GM19468 (cell line): ENCODE results near the gene POLR2J3.
"Not testable (repeated sequence)": the region's sequence is repeated elsewhere in the genome, so short reads cannot be mapped to it uniquely, and the experiment has no call there.

Source experiments
- ATAC-seq: cut with Tn5 transposase; IDR thresholded peaks from one replicate; pipeline ENCODE4 v1.9.1; 2021; ENCODE audit warnings: mild to moderate bottlenecking, moderate library complexity, moderate number of reproducible peaks; ENCODE audit not compliant: unreplicated experiment; ENCODE audit errors: extremely low read depth

The POLR2J3 gene

DNA sequence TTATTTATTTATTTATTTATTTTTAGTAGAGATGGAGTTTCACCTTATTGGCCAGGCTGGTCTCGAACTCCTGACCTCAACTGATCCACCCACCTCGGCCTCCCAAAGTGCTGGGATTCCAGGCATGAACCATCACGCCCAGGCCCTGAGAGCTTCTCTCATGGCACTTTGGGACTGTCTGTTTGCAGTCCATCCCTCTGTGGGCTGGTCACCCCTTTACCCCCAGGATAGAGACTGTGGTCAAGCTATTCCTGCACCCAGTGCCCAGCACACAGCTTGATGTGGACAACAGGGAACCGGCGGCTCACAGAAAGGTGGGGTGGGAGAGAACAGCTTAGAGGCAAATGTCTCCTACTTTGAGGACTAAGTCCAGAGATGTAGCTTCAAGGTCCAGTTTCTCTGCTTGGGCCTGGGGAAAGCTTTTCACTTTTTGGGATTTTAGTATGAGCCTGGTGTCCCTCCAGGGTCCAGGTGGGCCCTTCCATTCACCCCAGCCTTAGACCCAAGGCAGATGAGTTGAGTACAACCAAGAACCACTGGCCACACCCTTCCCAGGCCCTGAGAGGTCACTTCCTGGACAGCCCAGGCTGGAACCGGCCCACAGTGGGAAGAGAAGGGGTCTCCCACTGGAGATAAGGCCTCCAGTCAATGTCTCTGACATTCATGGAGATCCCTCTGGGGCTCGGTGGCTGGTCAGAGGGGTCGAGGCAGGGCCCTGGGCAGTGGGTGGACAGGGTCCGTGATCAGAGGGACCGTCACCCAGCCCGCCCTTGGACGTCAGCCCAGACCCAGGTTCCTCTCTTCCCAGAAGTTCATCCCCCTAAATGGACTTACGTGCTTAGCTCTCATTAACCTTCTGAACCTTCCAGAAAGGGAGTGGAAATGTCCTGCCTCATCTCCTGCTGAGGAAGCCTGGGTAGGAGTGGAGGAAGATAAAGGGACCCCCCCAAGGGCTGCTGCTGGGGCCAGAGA, 44.3 kb downstream of the POLR2J3 start:
- not testable (repeated sequence) for ATAC-seq

DNA sequence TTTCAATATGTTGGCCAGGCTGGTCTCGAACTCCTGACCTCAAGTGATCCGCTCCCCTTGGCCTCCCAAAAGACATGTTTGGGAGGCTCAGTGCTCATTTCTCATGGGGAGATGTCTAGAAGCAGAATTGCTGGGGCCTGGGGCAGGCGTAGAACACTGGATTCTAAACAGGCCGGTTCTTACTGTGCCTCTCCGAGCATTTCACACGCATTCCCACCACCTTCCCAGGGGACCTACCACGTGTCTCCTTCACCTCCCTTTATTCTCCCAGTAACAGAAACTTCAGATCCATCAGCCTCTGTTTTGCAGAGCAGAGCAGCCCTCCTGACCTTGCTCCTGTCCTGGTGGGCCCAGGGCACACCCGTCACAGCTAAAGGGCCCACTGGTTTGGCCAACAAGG, 45.2 kb downstream of the POLR2J3 start:
- ATAC-seq = not testable (repeated sequence)

DNA sequence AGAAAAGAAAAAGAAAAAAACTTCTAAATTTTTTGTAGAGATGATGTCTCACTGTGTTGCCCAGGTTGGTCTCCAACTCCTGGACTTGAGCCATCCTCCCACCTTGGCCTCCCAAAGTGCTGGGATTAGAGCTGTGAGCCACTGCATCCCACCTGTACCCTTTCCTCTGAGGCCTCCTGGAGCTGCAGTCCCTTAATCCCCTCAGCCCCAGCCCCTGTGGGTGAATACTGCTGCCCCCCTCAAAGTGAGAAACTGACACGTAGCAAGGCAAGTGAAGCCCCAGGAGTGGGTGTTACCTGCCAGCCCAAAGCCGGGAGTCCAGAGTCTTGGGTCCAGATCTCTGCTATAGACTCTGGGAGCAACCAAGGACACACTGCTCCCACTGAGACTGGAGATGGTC, 47.6 kb downstream of the POLR2J3 start:
- ATAC-seq = not testable (repeated sequence)

DNA sequence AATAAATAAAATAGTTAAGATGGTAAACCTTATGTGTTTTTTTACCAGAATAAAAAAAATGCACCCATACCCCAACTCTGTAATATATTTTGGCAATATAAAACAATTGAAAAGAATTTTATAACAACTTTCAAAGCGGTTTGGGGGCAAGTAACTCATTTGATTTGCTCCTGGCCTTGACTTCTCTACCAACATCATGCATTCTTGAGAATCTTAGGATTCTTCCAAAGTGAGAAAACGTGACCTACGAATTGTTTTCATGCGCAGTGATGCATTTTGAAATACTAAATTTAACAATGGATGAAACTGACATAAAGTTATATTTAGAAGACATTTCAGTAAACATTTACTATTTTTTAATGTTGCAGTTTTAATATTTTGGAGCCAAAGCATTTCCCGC, 51.6 kb downstream of the POLR2J3 start:
- ATAC-seq = not testable (repeated sequence)

DNA sequence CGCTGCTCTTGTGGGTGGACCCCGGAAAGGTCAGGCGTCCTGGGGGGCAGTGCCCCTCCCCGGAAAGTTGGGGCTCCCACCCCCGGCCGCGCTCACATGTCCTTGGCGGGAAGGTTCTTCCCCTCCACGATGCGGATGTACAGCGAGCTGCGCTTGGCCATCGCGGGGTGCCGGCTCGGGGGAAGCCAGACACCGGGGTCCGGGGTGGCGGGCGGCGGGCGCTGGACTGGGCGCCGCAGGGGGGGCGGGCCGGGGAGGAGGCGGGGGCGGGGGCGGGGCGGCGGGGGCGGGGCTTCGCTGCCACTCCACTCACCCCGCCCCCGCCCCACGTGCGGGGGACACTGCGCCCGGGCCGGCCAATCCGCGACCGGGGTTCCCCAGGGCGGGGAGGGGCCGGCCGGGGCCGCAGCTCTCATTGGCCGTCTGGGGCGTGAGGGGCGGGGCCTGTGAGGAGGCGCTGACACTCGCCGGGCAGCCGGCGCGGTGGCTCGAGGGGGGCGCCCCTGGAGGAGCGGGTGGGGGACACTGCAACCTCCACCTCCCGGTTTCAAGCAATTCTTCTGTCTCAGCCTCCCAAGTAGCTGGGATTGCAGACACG, 54.7 kb downstream of the POLR2J3 start, which contains the start of gene RASA4B:
RASA4B (minus strand) TSS at position 228 of the 598 bp plus-strand sequence; CDS start at position 161, 67 bp downstream.
- ATAC-seq = peak; percentile 48
